ENCODE measurements around the gene MTFR1L.

DNA sequence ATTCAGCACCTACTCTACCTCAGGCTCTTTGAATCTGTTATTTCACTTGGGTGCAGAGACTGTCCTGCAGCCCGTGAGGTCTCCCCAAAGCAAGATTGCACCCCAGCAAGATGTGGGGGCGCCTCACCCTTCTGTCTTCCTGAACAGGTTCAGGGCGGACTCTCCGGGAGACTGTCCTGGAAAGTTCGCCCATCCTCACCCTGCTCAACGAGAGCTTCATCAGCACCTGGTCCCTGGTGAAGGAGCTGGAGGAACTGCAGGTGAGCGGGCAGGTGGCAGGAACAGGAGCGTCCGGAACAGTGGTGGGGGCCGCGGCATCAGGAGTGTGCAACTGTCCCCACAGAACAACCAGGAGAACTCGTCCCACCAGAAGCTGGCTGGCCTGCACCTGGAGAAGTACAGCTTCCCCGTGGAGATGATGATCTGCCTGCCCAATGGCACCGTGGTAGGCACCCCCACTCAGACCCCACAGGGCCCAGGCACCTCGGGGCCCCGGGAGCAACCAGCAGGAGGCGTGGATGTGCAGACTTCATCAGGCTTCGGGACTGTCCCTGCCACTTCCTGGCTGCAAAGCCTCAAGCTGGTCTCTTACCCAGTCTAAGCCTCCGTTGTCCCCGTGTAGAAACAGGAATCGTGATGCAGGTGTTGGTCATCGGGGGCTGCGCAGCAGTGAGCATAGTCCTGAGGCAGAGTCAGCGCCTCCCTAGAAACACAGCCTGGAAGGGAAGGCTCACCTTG is 5.9 kb upstream of the MTFR1L start:
- TF ChIP-seq, protein P1, sequence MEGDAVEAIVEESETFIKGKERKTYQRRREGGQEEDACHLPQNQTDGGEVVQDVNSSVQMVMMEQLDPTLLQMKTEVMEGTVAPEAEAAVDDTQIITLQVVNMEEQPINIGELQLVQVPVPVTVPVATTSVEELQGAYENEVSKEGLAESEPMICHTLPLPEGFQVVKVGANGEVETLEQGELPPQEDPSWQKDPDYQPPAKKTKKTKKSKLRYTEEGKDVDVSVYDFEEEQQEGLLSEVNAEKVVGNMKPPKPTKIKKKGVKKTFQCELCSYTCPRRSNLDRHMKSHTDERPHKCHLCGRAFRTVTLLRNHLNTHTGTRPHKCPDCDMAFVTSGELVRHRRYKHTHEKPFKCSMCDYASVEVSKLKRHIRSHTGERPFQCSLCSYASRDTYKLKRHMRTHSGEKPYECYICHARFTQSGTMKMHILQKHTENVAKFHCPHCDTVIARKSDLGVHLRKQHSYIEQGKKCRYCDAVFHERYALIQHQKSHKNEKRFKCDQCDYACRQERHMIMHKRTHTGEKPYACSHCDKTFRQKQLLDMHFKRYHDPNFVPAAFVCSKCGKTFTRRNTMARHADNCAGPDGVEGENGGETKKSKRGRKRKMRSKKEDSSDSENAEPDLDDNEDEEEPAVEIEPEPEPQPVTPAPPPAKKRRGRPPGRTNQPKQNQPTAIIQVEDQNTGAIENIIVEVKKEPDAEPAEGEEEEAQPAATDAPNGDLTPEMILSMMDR (IDR thresholded peaks at IDR 0.05), result no peak
- TF ChIP-seq POLR2A (IDR thresholded peaks at IDR 0.05), result no peak

Measured in breast epithelium (tissue), 3 donors.